GM18519 (cell line): ENCODE data around the gene POLA2.
"Not testable (repeated sequence)": the region's sequence is repeated elsewhere in the genome, so short reads cannot be mapped to it uniquely, and the experiment has no call there.

ENCODE experiments used
- ATAC-seq: cut with Tn5 transposase; IDR thresholded peaks from one replicate; pipeline ENCODE4 v1.9.1; 2021; ENCODE audit warnings: mild to moderate bottlenecking, moderate library complexity; ENCODE audit not compliant: unreplicated experiment, low FRiP score

The POLA2 gene

GRCh38 chr11:65241692-65242091 lies 20.1 kb upstream of the POLA2 start:
- ATAC-seq: no peak

GRCh38 chr11:65242389-65242788 lies 19.4 kb upstream of the POLA2 start:
- no peak for ATAC-seq

DNA sequence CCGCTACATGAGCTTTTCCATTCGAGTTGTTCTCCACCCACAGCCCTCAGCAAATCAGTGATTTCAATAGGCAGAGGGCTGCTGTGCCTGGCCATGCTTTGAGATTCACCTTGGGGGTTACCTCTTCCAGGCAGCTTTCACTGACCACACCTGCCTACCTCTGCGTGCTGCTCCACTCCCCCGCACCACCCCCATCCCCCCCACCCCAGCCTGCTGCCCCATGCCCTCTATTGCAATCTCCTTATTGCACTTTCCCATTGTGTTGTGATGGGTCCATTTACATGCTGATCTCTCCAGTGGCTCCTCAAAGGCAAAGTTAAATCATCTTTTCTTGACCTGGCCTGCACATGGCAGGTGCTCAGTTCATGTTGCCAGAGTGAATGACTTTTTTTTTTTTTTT lies 18.0 kb upstream of the POLA2 start:
- ATAC-seq: no peak

- not testable (repeated sequence) for ATAC-seq
These were observed 16.7 kb upstream of the POLA2 start for GRCh38 chr11:65245046-65245445.

DNA sequence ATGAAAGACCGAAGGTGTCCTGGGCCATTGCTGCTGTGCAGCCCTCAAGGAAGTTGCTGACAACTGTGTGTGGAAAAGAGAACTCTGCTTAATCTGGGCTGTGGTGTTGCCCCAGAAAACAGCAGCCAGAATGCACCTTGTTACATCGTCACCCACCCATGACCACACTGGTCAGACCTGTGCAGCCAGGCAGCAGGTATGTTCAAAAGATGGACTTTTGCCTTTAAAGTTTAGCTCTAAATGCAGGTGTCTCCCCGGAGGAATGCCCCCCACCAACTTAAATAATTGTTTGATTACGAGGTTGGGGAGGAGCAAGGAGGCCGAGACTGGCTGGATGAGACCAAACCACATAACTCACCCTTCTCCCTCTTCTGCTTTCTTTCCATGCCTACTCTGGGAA lies 15.3 kb upstream of the POLA2 start:
- ATAC-seq: no peak

- not testable (repeated sequence) for ATAC-seq
These were observed 13.5 kb upstream of the POLA2 start for GRCh38 chr11:65248184-65248710.

DNA sequence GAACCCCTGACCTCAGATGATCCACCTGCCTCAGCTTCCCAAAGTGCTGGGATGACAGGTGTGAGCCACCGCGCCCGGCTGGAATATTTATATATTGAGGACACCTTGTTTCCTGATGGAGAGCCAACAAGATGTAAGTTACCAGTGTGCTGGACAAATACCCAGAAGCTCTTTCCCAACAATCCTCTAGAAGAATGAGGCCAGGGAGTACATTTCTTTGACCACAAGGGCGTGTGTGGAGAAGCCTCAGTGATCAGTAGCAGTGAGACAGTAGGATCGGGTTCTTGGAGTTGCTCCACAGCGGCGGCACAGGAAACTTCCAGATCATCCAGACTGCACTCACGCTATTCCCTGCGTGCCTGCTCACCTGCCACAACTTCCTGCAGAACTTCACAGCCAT lies 10.3 kb upstream of the POLA2 start:
- ATAC-seq: no peak

DNA sequence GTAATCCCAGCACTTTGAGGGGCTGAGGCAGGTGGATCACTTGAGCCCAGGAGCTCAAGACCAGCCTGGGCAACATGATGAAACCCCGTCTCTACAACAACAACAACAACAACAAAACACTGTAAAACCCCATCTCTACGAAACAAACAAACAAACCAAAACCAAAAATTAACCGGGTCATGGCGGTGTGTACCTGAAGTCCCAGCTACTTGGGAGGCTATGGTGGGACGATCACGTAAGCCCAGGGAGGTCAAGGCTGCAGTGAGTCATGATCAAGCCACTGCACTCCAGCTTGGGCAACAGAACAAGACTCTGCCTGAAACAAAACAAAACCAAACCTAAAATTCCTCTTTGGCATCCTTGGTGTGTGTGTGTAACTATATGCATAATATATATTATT lies 7.0 kb upstream of the POLA2 start:
- no peak for ATAC-seq

- ATAC-seq: no peak
These were observed 2.8 kb upstream of the POLA2 start for GRCh38 chr11:65258988-65259387.

GRCh38 chr11:65260302-65260701 lies 1.5 kb upstream of the POLA2 start:
- ATAC-seq: no peak

GRCh38 chr11:65260756-65261590 lies 789 bp upstream of the POLA2 start:
- no peak for ATAC-seq

DNA sequence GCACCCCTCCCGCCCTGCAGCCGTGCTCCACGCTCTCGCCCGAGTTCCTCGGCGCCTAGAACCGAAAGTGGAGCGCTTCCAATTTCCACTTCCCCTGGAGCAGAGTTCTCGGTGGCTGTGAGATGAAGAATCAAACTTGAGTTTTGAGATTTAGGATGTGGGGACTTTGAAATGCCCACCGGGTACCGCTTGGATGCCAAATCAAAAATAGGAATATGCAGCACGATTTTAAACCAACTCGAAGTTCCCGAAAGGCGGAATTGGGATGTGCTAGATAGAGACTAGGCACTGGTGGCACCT lies 569 bp downstream of the POLA2 start:
- no peak for ATAC-seq

DNA sequence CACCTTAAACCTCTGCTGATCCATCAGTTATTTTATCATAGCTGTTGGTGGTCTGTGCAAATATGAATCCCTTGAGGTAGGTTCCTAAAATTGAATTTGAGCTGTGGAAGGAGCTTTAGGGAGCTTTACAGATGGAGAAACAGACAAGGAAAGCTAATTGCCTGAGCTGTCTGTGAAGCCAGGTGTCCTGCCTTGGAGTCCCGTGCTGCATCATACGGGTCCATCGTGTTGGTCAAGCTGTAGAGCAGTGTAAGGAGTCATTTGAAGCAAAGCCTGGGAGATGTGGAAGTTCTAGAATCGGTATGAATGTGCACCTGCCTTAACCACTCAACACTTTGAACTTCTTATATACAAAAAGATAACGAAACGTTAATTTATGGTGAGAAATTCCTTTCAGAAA lies 1.0 kb downstream of the POLA2 start:
- no peak for ATAC-seq

DNA sequence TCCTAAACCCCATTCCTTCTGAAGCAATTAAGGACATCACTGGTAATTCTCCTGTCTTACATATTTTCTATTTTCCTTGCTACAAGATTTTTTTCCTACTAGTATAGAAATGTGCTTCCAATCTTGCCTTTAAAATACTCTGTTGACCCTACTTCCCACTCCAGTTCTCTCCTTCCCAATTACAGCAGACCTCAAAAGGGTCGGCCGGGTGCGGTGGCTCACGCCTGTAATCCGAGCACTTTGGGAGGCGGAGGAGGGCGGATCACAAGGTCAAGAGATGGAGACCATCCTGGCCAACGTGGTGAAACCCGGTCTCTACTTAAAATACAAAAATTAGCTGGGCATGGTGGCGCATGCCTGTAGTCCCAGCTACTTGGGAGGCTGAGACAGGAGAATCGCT lies 3.0 kb downstream of the POLA2 start:
- ATAC-seq: not testable (repeated sequence)

- ATAC-seq: no peak
These were observed 4.4 kb downstream of the POLA2 start for GRCh38 chr11:65266210-65266609.

- no peak for ATAC-seq
These were observed 13.2 kb downstream of the POLA2 start for GRCh38 chr11:65274735-65275682.

DNA sequence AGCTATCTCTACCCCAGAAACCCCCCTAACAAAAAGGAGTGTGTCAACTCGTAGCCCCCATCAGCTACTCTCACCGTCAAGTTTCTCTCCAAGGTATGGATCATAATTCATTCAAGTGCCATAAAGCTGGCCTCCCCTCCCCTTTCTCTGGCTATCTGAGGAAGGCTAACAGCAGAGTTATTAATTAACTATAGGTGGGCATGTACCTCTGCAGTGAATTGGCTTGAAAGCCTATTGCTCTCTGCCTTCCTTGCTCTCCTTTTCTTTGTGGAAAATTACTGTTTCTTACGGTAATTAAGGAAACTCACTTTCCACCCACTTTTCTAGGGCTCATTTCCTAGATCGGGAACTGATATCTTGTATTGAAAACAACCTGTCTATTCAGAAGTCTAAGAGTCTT lies 14.1 kb downstream of the POLA2 start:
- ATAC-seq: no peak

DNA sequence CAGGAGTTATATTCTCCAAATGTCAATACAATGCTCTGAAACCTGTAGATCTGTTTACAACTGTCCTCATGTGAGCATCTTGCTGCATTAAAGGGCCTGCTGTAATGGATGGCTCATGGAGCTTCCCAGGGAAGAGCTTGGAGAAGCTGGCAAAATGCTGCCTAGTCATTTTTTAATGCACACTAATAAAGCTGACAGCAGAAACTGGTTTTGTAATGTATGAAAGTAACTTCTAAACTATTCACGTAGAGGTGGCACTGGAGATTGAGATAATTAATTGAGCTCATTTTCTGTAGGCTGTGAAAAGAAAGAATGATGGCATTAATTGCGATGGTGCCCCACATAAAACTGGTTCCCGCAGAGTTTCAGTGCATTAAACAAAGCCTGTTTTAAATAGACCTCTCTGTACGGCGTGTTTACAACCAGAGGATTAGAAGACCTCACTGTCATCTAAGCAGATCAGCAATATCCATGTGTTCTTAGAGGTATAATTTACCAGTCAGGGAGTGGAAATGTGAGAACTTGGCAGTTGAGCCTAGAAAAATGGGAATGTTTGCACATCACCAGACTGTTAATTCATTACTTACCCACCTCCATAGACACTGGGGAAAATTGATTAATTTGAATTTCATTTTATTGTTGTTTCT lies 16.0 kb downstream of the POLA2 start:
- ATAC-seq: no peak

GRCh38 chr11:65278356-65278755 lies 16.6 kb downstream of the POLA2 start:
- no peak for ATAC-seq

GRCh38 chr11:65279279-65279678 lies 17.5 kb downstream of the POLA2 start:
- ATAC-seq: no peak
